B cell (primary cell): Measurements from ENCODE around the gene SULT2B1. TPM values are rescaled to one million over a fixed set of nuclear protein-coding genes. Genes with fewer than 3 reads are reported as not detected.

Experiments
- ATAC-seq: fragments of 200-7000 bp; cut with Tn5 transposase; one replicate; pipeline ENCODE4 v1.10.0; 2021; ENCODE audit warnings: low read depth, mild to moderate bottlenecking, moderate number of reproducible peaks, moderate library complexity
- CTCF ChIA-PET: fragments of 350-600 bp; sonication (Branson Sonifier 250); formaldehyde crosslinking; loops from one replicate; lab custom pipeline; 2021; ENCODE audit warnings: antibody characterized with exemption, inconsistent platforms; lab: Charles Lee
- POLR2A ChIA-PET: fragments of 350-600 bp; sonication (Branson Sonifier 250); formaldehyde crosslinking; loops from one replicate; lab custom pipeline; 2021; ENCODE audit warnings: antibody characterized with exemption; lab: Charles Lee
- DNase-seq: peaks from one replicate; pipeline ENCODE4 v3.0.0; 2013
- H2AFZ ChIP-seq: 2 replicates; pipeline ENCODE4 v1.6.1; 2012; ENCODE audit warnings: mild to moderate bottlenecking, low read depth, low read length; ENCODE audit not compliant: insufficient read depth, poor library complexity, severe bottlenecking
- H3K27ac ChIP-seq, 2 donors: 1 replicate in 1 of 2; 2 replicates in 1 of 2; pipeline ENCODE4 v1.5.1; 2012 to 2013; ENCODE audit warnings: low read length in 2 of 2, mild to moderate bottlenecking in 2 of 2, moderate library complexity in 1 of 2
- H3K27me3 ChIP-seq, 4 experiments: fragments of 200-600 bp in 1 of 4; sonication (generic) in 1 of 4; replicated peaks in 1 of 4; 1 replicate in 2 of 4; 2 replicates in 2 of 4; pipeline versions ENCODE4 v1.6.1 to v1.7.0; 2013 to 2016; ENCODE audit warnings: low read length in 3 of 4, mild to moderate bottlenecking in 2 of 4, mixed read lengths in 1 of 4, moderate library complexity in 1 of 4; ENCODE audit not compliant: insufficient read depth in 4 of 4, control insufficient read depth in 3 of 4; ENCODE audit errors: control extremely low read depth in 1 of 4
- H3K36me3 ChIP-seq, 2 experiments: replicated peaks in 1 of 2; 1 replicate in 1 of 2; 2 replicates in 1 of 2; pipeline versions ENCODE4 v1.6.1 to v1.7.1; 2013; ENCODE audit warnings: low read length in 1 of 2; ENCODE audit not compliant: insufficient read depth in 2 of 2, control insufficient read depth in 1 of 2; ENCODE audit errors: control extremely low read depth in 1 of 2, extremely low read depth in 1 of 2
- H3K4me1 ChIP-seq, 2 donors: fragments of 200-600 bp in 1 of 2; sonication (generic) in 1 of 2; 1 replicate in 1 of 2; 2 replicates in 1 of 2; pipeline versions ENCODE4 v1.5.1 to v1.6.1; 2013 to 2017; ENCODE audit warnings: low read length in 2 of 2; ENCODE audit not compliant: control insufficient read depth in 2 of 2, insufficient read depth in 2 of 2
- H3K4me2 ChIP-seq: replicated peaks from 2 replicates; pipeline ENCODE3; 2012; ENCODE audit warnings: mild to moderate bottlenecking, low read depth, low read length; ENCODE audit not compliant: poor library complexity, severe bottlenecking
- H3K4me3 ChIP-seq, 5 experiments: fragments of 200-600 bp in 1 of 5; sonication (generic) in 1 of 5; 1 replicate in 3 of 5; 2 replicates in 2 of 5; pipeline versions ENCODE4 v1.5.1 to v1.7.0; 2011 to 2016; ENCODE audit warnings: low read length in 4 of 5, mild to moderate bottlenecking in 4 of 5, low read depth in 2 of 5, control low read depth in 1 of 5, moderate library complexity in 1 of 5; ENCODE audit not compliant: insufficient read depth in 1 of 5; ENCODE audit errors: control extremely low read depth in 1 of 5, extremely low read depth in 1 of 5
- H3K79me2 ChIP-seq: fragments of 200-600 bp; sonication (generic); one replicate; pipeline ENCODE4 v1.6.0; 2016; ENCODE audit warnings: low read length; ENCODE audit not compliant: control insufficient read depth, insufficient read depth
- H3K9ac ChIP-seq: fragments of 200-600 bp; sonication (generic); 2 replicates; pipeline ENCODE4 v1.6.1; 2017; ENCODE audit warnings: mild to moderate bottlenecking, low read length, moderate library complexity
- H3K9me3 ChIP-seq, 3 donors: one replicate each; pipeline versions ENCODE4 v1.6.1 to v1.7.1; 2013; ENCODE audit warnings: low read length in 2 of 3; ENCODE audit not compliant: control insufficient read depth in 2 of 3, insufficient read depth in 1 of 3; ENCODE audit errors: control extremely low read depth in 1 of 3
- H4K20me1 ChIP-seq: 2 replicates; pipeline ENCODE4 v1.6.0; 2012; ENCODE audit warnings: mild to moderate bottlenecking, low read length; ENCODE audit not compliant: insufficient read depth, control insufficient read depth, poor library complexity, severe bottlenecking
- H3K27ac Mint-ChIP-seq: one replicate; pipeline ENCODE4 v1.8.0; 2021; ENCODE audit warnings: mixed read lengths
- H3K27me3 Mint-ChIP-seq: one replicate; pipeline ENCODE4 v1.8.0; 2021; ENCODE audit warnings: mixed read lengths
- H3K4me1 Mint-ChIP-seq: one replicate; pipeline ENCODE4 v1.8.0; 2021; ENCODE audit warnings: mixed read lengths
- H3K4me3 Mint-ChIP-seq: one replicate; pipeline ENCODE4 v1.8.0; 2021; ENCODE audit warnings: mixed read lengths
- H3K9me3 Mint-ChIP-seq: one replicate; pipeline ENCODE4 v1.8.0; 2022; ENCODE audit warnings: mixed read lengths; ENCODE audit not compliant: insufficient read depth
- EZH2 ChIP-seq: IDR thresholded peaks from 2 replicates; pipeline ENCODE4 v1.6.1; 2012; ENCODE audit warnings: borderline replicate concordance, low read depth, mild to moderate bottlenecking, moderate library complexity, low read length; ENCODE audit not compliant: insufficient read depth, poor library complexity, severe bottlenecking
- WGBS: methylation state at CpG from one replicate; pipeline ENCODE4 v1.1.5; 2013; ENCODE audit warnings: missing lambda C conversion rate; ENCODE audit not compliant: insufficient coverage; 5-methylcytosine and 5-hydroxymethylcytosine counted together
- intact Hi-C: fragments of 100-400 bp; cut with micrococcal nuclease; formaldehyde crosslinking; loops from one replicate; pipeline ENCODE4 v1.10.0; 2022
- polyA plus RNA-seq: library from polyadenylated mRNA; depleted of rRNA; stranded (reverse); fragments of >200 nt; gene quantifications from 2 replicates; pipeline ENCODE4 v1.2.3, GENCODE V29; 2012
- total RNA-seq, 2 donors: library from RNA; stranded (reverse); fragments of 120-200 nt in 1 of 2; gene quantifications; 1 replicate in 1 of 2; 2 replicates in 1 of 2; pipeline versions ENCODE4 v1.2.3 to v1.2.4, GENCODE V29; 2013 to 2022
- TF ChIP-seq, protein P1 (sequence below): fragments of 200-600 bp; IDR thresholded peaks from one replicate; pipeline ENCODE4 v1.8.0; 2022; ENCODE audit warnings: antibody characterized with exemption, mild to moderate bottlenecking

SULT2B1 gene
- total and polyA plus RNA-seq, 2 donors (not counting 1 experiment from before 2014, with no cell fraction given), result not detected

DNA sequence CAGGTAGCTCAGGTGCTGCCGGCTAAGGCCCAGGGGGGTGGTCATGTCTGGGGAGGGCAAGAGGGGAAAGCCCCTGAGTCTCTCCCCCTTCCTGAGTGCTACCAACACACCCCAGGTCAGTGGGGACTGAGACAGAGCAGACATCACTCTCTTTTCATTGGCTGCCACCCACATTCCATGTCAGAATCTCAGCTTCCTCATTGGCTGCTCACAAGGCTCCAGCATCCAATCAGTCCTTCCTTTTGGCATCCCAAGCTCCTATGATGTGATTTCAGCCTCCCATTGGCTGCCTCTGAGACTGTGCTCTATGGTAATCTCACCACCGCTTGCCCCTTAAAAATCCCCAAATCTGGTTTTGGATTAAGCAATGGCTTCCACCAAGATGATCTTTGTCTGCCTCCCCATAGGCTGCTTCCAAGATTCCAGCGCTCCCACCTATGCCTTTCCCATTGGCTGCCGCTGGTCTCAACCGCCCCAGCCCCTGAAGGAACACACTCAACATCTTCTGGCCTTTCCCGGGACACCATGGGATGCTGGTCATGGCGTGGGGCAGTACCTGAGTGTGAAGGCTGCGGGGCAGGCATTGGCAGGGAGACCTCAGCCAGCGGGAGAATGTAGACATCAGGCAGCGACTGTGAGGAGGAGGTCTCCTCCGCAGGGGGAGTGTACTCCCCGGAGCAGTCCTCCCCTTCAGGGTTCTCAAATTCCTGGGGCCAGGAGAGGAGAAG lies 42.3 kb upstream of the SULT2B1 start:
- ATAC-seq (no peak), DNase-seq (peak; percentile 11)
- Histone ChIP-seq H3K4me3 (no peak overlapping the region), H3K9ac (no peak overlapping the region), H3K36me3 (no peaks in the 10 kb centered on the region), H3K79me2 (no peaks in the 10 kb centered on the region), H3K9me3 (peaks cover 0 to 7% (median 0%) of the 10 kb centered on the region in 3 donors), H3K27me3 (peaks cover 0 to 37% (median 14%) of the 10 kb centered on the region in 4 experiments), H3K4me2 (no peak overlapping the region), H2AFZ (no peak overlapping the region), H4K20me1 (no peaks in the 10 kb centered on the region), H3K4me1 (peaks cover 28 to 30% of the 10 kb centered on the region in 2 donors), H3K27ac (no peak overlapping the region)
- intact Hi-C loops, result loop anchor here (5.0 kb wide), 2 partner anchors 147 to 187 kb away; partner anchors contain the start of genes SYNGR4 and TMEM143
- POLR2A ChIA-PET, result interaction anchor here (0.6 kb wide), 2 partner anchors 109 to 371 kb away, joined by 3 to 5 read pairs; partner anchors contain the start of gene RPL18
- TF ChIP-seq, protein P1, sequence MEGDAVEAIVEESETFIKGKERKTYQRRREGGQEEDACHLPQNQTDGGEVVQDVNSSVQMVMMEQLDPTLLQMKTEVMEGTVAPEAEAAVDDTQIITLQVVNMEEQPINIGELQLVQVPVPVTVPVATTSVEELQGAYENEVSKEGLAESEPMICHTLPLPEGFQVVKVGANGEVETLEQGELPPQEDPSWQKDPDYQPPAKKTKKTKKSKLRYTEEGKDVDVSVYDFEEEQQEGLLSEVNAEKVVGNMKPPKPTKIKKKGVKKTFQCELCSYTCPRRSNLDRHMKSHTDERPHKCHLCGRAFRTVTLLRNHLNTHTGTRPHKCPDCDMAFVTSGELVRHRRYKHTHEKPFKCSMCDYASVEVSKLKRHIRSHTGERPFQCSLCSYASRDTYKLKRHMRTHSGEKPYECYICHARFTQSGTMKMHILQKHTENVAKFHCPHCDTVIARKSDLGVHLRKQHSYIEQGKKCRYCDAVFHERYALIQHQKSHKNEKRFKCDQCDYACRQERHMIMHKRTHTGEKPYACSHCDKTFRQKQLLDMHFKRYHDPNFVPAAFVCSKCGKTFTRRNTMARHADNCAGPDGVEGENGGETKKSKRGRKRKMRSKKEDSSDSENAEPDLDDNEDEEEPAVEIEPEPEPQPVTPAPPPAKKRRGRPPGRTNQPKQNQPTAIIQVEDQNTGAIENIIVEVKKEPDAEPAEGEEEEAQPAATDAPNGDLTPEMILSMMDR, result no peak
- TF ChIP-seq EZH2, result no peak
- H3K4me1 Mint-ChIP-seq, result peaks cover 15% of the 10 kb centered on the region
- no peaks in the 10 kb centered on the region for H3K9me3 Mint-ChIP-seq
- peak overlapping the region; percentile 26 for H3K4me3 Mint-ChIP-seq
- 85% methylated on average over 6 of the region's 12 CpGs for WGBS
- CTCF ChIA-PET, result interaction anchor here (0.9 to 4.2 kb wide), 4 partner anchors 20 to 99 kb away, joined by 4 to 40 read pairs (median 11); no protein-coding TSS in a partner anchor
- peaks cover 15% of the 10 kb centered on the region for H3K27me3 Mint-ChIP-seq
- no peak overlapping the region for H3K27ac Mint-ChIP-seq
